ENCODE measurements around the gene ASIC3.
"Not testable (repeated sequence)": the region's sequence is repeated elsewhere in the genome, so short reads cannot be mapped to it uniquely, and the experiment has no call there.

ASIC3 gene

GRCh38 chr7:151010037-151010306, 38.4 kb upstream of the ASIC3 start:
- TF ChIP-seq, protein P1, sequence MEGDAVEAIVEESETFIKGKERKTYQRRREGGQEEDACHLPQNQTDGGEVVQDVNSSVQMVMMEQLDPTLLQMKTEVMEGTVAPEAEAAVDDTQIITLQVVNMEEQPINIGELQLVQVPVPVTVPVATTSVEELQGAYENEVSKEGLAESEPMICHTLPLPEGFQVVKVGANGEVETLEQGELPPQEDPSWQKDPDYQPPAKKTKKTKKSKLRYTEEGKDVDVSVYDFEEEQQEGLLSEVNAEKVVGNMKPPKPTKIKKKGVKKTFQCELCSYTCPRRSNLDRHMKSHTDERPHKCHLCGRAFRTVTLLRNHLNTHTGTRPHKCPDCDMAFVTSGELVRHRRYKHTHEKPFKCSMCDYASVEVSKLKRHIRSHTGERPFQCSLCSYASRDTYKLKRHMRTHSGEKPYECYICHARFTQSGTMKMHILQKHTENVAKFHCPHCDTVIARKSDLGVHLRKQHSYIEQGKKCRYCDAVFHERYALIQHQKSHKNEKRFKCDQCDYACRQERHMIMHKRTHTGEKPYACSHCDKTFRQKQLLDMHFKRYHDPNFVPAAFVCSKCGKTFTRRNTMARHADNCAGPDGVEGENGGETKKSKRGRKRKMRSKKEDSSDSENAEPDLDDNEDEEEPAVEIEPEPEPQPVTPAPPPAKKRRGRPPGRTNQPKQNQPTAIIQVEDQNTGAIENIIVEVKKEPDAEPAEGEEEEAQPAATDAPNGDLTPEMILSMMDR (IDR thresholded peaks at IDR 0.05; ENCODE audit: control extremely low read depth, extremely low read depth, low read depth, missing control alignments): no peak
- no peak for DNase-seq (ENCODE audit: extremely low spot score)
- ChIA-PET POLR2A (no interaction called here), CTCF (interaction anchor here (0.9 to 8.4 kb wide), 12 partner anchors 10 to 231 kb away, joined by 3 to 84 read pairs (median 4); partner anchors contain the start of gene ABCB8)

DNA sequence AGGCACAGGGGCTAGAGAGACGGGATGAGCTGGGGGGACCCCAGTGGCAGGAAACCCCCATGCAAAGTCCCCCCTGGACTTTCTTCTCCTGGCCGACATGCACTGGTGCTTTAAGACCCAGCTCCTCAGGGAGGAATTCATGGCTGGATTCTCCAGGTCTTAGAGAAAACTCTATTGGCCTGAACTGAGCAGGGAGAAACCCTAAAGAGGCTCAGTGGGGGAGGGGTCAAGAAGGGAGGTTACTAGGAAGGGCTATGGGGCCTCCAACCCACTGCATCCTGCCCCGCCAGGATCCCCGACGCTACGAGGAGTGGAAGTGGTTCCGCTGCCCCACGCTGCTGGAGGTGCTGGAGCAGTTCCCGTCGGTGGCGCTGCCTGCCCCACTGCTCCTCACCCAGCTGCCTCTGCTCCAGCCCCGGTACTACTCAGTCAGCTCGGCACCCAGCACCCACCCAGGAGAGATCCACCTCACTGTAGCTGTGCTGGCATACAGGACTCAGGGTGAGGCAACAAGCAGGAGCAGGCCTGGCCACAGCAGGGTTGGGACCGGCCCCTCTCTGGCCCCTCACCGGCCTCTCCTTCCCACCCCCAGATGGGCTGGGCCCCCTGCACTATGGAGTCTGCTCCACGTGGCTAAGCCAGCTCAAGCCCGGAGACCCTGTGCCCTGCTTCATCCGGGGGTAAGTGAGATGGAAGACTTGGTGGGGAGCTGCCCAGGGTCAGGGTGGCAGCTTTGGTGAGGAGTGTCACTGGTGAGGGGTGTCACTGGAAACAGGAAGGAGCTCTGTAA, 37.8 kb upstream of the ASIC3 start:
- no peak for DNase-seq (ENCODE audit: extremely low spot score)
- TF ChIP-seq, protein P1 (IDR thresholded peaks at IDR 0.05; ENCODE audit: control extremely low read depth, extremely low read depth, low read depth, missing control alignments): no peak
- ChIA-PET CTCF (interaction anchor here (0.6 to 8.4 kb wide), 14 partner anchors 9 to 232 kb away, joined by 3 to 84 read pairs (median 3); partner anchors contain the start of genes ABCB8 and NOS3), POLR2A (interaction anchor here (0.7 kb wide), 1 partner anchor 18 kb away, joined by 3 read pairs; the partner anchor contains the start of gene ABCB8)

GRCh38 chr7:151011097-151011409, 37.3 kb upstream of the ASIC3 start:
- TF ChIP-seq, protein P1 (IDR thresholded peaks at IDR 0.05; ENCODE audit: control extremely low read depth, extremely low read depth, low read depth, missing control alignments): no peak
- ChIA-PET POLR2A (interaction anchor here (0.7 kb wide), 1 partner anchor 17 kb away, joined by 3 read pairs; the partner anchor contains the start of gene ABCB8), CTCF (interaction anchor here (0.6 to 8.4 kb wide), 10 partner anchors 9 to 113 kb away, joined by 3 to 84 read pairs (median 4); partner anchors contain the start of genes ABCB8 and NOS3)
- no peak for DNase-seq (ENCODE audit: extremely low spot score)

- ChIA-PET POLR2A (interaction anchor here (0.7 kb wide), 1 partner anchor 17 kb away, joined by 3 read pairs; the partner anchor contains the start of gene ABCB8), CTCF (interaction anchor here (0.9 to 8.4 kb wide), 5 partner anchors 8 to 113 kb away, joined by 3 to 84 read pairs (median 4); partner anchors contain the start of gene NOS3)
Measured at GRCh38 chr7:151011616-151012015, 36.7 kb upstream of the ASIC3 start.

DNA sequence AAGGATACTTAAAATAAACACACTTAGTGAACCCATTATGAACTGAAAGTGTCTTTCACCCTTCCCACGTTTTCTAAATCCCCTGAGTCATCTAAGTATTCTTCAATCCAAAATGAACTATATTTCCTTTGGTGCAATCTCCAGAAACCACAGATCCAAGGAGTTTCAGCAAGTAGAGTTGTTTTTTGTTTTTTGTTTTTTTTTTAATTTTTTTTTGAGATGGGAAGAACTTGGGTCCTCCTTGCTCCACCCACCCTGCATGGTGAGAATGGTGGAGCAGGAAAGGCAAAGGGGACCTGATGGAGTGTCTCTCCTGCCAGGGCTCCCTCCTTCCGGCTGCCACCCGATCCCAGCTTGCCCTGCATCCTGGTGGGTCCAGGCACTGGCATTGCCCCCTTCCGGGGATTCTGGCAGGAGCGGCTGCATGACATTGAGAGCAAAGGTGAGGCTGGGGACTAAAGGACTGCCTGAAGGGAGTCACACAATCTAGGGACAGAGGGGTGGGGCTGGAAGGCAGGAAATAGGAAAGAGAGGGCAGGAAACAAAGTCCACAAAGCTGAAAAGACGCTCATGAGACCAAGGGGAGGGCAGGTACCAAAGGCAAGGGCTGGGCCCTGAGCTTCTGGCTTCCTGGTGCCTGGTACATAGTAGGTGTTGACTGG, 36.2 kb upstream of the ASIC3 start:
- POLR2A ChIA-PET: no interaction called here
- TF ChIP-seq, protein P1 (IDR thresholded peaks at IDR 0.05; ENCODE audit: control extremely low read depth, extremely low read depth, low read depth, missing control alignments): no peak
- no peak for DNase-seq (ENCODE audit: extremely low spot score)

More at GRCh38 chr7:151011616-151012015, 36.7 kb upstream of the ASIC3 start:
- not testable (repeated sequence) for DNase-seq (ENCODE audit: extremely low spot score)

DNA sequence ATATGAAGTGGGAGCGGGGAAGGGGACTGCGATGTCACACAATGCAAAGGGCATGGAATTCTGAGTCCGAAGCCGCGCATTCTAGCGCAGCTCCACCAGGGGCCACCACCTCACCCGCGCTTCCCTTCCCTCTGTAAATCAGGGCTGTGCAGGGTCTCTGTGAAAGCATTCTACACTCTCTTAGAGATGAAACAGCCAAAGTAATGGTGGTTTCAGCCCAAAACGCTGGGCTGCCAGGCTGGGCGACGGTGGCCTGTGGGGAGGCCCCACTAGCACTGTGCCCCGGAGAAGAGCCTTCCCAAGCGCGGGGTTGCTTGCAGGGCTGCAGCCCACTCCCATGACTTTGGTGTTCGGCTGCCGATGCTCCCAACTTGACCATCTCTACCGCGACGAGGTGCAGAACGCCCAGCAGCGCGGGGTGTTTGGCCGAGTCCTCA, 35.4 kb upstream of the ASIC3 start:
- TF ChIP-seq, protein P1 (IDR thresholded peaks at IDR 0.05; ENCODE audit: control extremely low read depth, extremely low read depth, low read depth, missing control alignments): no peak
- DNase-seq (ENCODE audit: extremely low spot score): no peak
- CTCF ChIA-PET: interaction anchor here (1.0 to 8.4 kb wide), 4 partner anchors 7 to 231 kb away, joined by 3 to 84 read pairs (median 4); no protein-coding TSS in a partner anchor
- POLR2A ChIA-PET: no interaction called here

More for the DNA sequence above, 36.2 kb upstream of the ASIC3 start:
- CTCF ChIA-PET: interaction anchor here (1.0 to 8.4 kb wide), 4 partner anchors 8 to 232 kb away, joined by 3 to 84 read pairs (median 4); no protein-coding TSS in a partner anchor

Data from GM10248 (cell line).